ENCODE data around the gene CCDC88B.

CCDC88B gene

GRCh38 chr11:64297699-64298358, 42.2 kb upstream of the CCDC88B start:
- TF ChIP-seq REST (IDR thresholded peaks at IDR 0.05; ENCODE audit: insufficient read depth in 1 of 2, low read depth in 2 of 2, low read length in 2 of 2) (no peak), POLR2AphosphoS5 (IDR thresholded peaks at IDR 0.05; ENCODE audit: low read depth, low read length) (no peak), FOXP2 (optimal IDR thresholded peaks at IDR 0.05; ENCODE audit: borderline replicate concordance, extremely low read depth, extremely low read length, insufficient read depth) (no peak), SIN3A (IDR thresholded peaks at IDR 0.05; ENCODE audit: borderline replicate concordance, insufficient read depth, low read length) (no peak), TAF1 (IDR thresholded peaks at IDR 0.05; ENCODE audit: borderline replicate concordance, insufficient read depth, low read length) (no peak)

GRCh38 chr11:64298966-64299846, 40.8 kb upstream of the CCDC88B start:
- TF ChIP-seq REST (IDR thresholded peaks at IDR 0.05; ENCODE audit: insufficient read depth in 1 of 2, low read depth in 2 of 2, low read length in 2 of 2) (no peak), FOXP2 (optimal IDR thresholded peaks at IDR 0.05; ENCODE audit: borderline replicate concordance, extremely low read depth, extremely low read length, insufficient read depth) (no peak), TAF1 (IDR thresholded peaks at IDR 0.05; ENCODE audit: borderline replicate concordance, insufficient read depth, low read length) (no peak), SIN3A (IDR thresholded peaks at IDR 0.05; ENCODE audit: borderline replicate concordance, insufficient read depth, low read length) (no peak), POLR2AphosphoS5 (IDR thresholded peaks at IDR 0.05; ENCODE audit: low read depth, low read length) (no peak)

GRCh38 chr11:64299847-64300648, 40.0 kb upstream of the CCDC88B start, which contains the start of gene CATSPERZ:
Gene CATSPERZ, plus strand, starts transcription at chr11:64300358. Its CDS starts 53 bp downstream, at chr11:64300411.
- TF ChIP-seq TAF1 (IDR thresholded peaks at IDR 0.05; ENCODE audit: borderline replicate concordance, insufficient read depth, low read length) = no peak
- no peak for TF ChIP-seq REST (IDR thresholded peaks at IDR 0.05; ENCODE audit: insufficient read depth in 1 of 2, low read depth in 2 of 2, low read length in 2 of 2)
- no peak for TF ChIP-seq FOXP2 (optimal IDR thresholded peaks at IDR 0.05; ENCODE audit: borderline replicate concordance, extremely low read depth, extremely low read length, insufficient read depth)
- TF ChIP-seq POLR2AphosphoS5 (IDR thresholded peaks at IDR 0.05; ENCODE audit: low read depth, low read length) = no peak
- no peak for TF ChIP-seq SIN3A (IDR thresholded peaks at IDR 0.05; ENCODE audit: borderline replicate concordance, insufficient read depth, low read length)

- TF ChIP-seq POLR2AphosphoS5 (IDR thresholded peaks at IDR 0.05; ENCODE audit: low read depth, low read length) (no peak), FOXP2 (optimal IDR thresholded peaks at IDR 0.05; ENCODE audit: borderline replicate concordance, extremely low read depth, extremely low read length, insufficient read depth) (no peak), TAF1 (IDR thresholded peaks at IDR 0.05; ENCODE audit: borderline replicate concordance, insufficient read depth, low read length) (no peak), SIN3A (IDR thresholded peaks at IDR 0.05; ENCODE audit: borderline replicate concordance, insufficient read depth, low read length) (no peak), REST (IDR thresholded peaks at IDR 0.05; ENCODE audit: insufficient read depth in 1 of 2, low read depth in 2 of 2, low read length in 2 of 2) (no peak)
These were observed 36.6 kb upstream of the CCDC88B start for GRCh38 chr11:64303109-64304031.

Data from PFSK-1 (cell line).